Esophagus (tissue), 2 donors: Measurements from ENCODE around the gene SMIM14. TPM values are rescaled to one million over a fixed set of nuclear protein-coding genes. Genes with fewer than 3 reads are reported as not detected.
"Not testable (repeated sequence)": the region's sequence is repeated elsewhere in the genome, so short reads cannot be mapped to it uniquely, and the experiment has no call there.

Source experiments
- H3K27ac ChIP-seq, 2 donors: one replicate each; pipeline ENCODE4 v1.5.1; 2013; ENCODE audit warnings: low read depth in 2 of 2, mild to moderate bottlenecking in 2 of 2, inconsistent platforms in 1 of 2, low read length in 1 of 2, moderate library complexity in 1 of 2
- H3K27me3 ChIP-seq, 2 donors: one replicate each; pipeline ENCODE4 v1.6.1; 2013; ENCODE audit warnings: low read length in 2 of 2, control low read depth in 1 of 2, mild to moderate bottlenecking in 1 of 2; ENCODE audit not compliant: insufficient read depth in 2 of 2, control insufficient read depth in 1 of 2
- H3K36me3 ChIP-seq, 2 donors: one replicate each; pipeline ENCODE4 v1.6.1; 2013; ENCODE audit warnings: low read length in 1 of 2; ENCODE audit not compliant: control insufficient read depth in 2 of 2, insufficient read depth in 2 of 2
- H3K4me1 ChIP-seq, 2 donors: one replicate each; pipeline ENCODE4 v1.6.1; 2013; ENCODE audit warnings: low read length in 1 of 2; ENCODE audit not compliant: control insufficient read depth in 2 of 2, insufficient read depth in 2 of 2
- H3K4me3 ChIP-seq, 2 donors: one replicate each; pipeline ENCODE4 v1.5.1; 2013; ENCODE audit warnings: low read length in 2 of 2, mild to moderate bottlenecking in 2 of 2, low read depth in 1 of 2, moderate library complexity in 1 of 2
- H3K9me3 ChIP-seq, 2 donors: one replicate each; pipeline ENCODE4 v1.6.1; 2013; ENCODE audit warnings: mild to moderate bottlenecking in 2 of 2, low read depth in 1 of 2, low read length in 1 of 2, moderate library complexity in 1 of 2; ENCODE audit not compliant: control insufficient read depth in 2 of 2, insufficient read depth in 1 of 2
- WGBS, 2 donors: extraction: QIAGEN DNeasy Blood & Tissue Kit; methylation state at CpG; one replicate each; pipeline ENCODE4 v1.1.7; 2013; 5-methylcytosine and 5-hydroxymethylcytosine counted together
- polyA plus RNA-seq, 2 donors: library from polyadenylated mRNA; stranded (reverse); fragments of 200-250 nt; gene quantifications; one replicate each; pipeline ENCODE4 v1.2.3, GENCODE V29; 2013
- donor health status: healthy with polysubstance abuse.
- donor health status: Bipolar disorder and iron deficiency.

SMIM14 gene
- polyA plus RNA-seq, 2 donors, result 18.9 to 25.6 TPM

GRCh38 chr4:39544580-39545315 is 93.9 kb downstream of the SMIM14 start:
- no peaks in the 10 kb centered on the region for H3K27me3 ChIP-seq
- 26 to 49% methylated on average over 1 of the region's 1 CpG for WGBS, 2 donors
- peaks cover 2 to 3% of the 10 kb centered on the region in 2 donors for H3K4me1 ChIP-seq
- H3K4me3 ChIP-seq, result no peak overlapping the region
- no peaks in the 10 kb centered on the region for H3K9me3 ChIP-seq
- no peak overlapping the region for H3K27ac ChIP-seq
- H3K36me3 ChIP-seq, result no peaks in the 10 kb centered on the region

- H3K27ac ChIP-seq, H3K27me3 ChIP-seq, H3K36me3 ChIP-seq, H3K4me1 ChIP-seq, H3K4me3 ChIP-seq, H3K9me3 ChIP-seq: not testable (repeated sequence)
- WGBS, 2 donors, result 83 to 87% methylated on average over 4 of the region's 4 CpGs
These were observed 94.6 kb downstream of the SMIM14 start for GRCh38 chr4:39544080-39544479.

- peaks cover 0 to 2% of the 10 kb centered on the region in 2 donors for H3K4me1 ChIP-seq
- H3K27ac ChIP-seq, result no peak overlapping the region
- WGBS, 2 donors, result 69% methylated on average over 5 of the region's 5 CpGs
- no peaks in the 10 kb centered on the region for H3K36me3 ChIP-seq
- no peaks in the 10 kb centered on the region for H3K27me3 ChIP-seq
- H3K4me3 ChIP-seq, result no peak overlapping the region
- H3K9me3 ChIP-seq, result no peaks in the 10 kb centered on the region
These were observed 95.6 kb downstream of the SMIM14 start for GRCh38 chr4:39543034-39543433.

GRCh38 chr4:39542611-39543012 is 96.1 kb downstream of the SMIM14 start:
- Histone ChIP-seq H3K36me3 (no peaks in the 10 kb centered on the region), H3K9me3 (no peaks in the 10 kb centered on the region), H3K27ac (no peak overlapping the region), H3K4me1 (peaks cover 0 to 2% of the 10 kb centered on the region in 2 donors), H3K27me3 (no peaks in the 10 kb centered on the region), H3K4me3 (no peak overlapping the region)
- 36 to 44% methylated on average over 4 of the region's 4 CpGs for WGBS, 2 donors

GRCh38 chr4:39541987-39542610 is 96.6 kb downstream of the SMIM14 start:
- Histone ChIP-seq H3K36me3 (no peaks in the 10 kb centered on the region), H3K27me3 (no peaks in the 10 kb centered on the region)
- WGBS, 2 donors, result 48 to 52% methylated on average over 7 of the region's 7 CpGs

GRCh38 chr4:39539089-39539611 is 99.5 kb downstream of the SMIM14 start:
- Histone ChIP-seq H3K4me1 (peaks cover 0 to 2% of the 10 kb centered on the region in 2 donors), H3K27me3 (no peaks in the 10 kb centered on the region), H3K36me3 (no peaks in the 10 kb centered on the region), H3K4me3 (no peak overlapping the region), H3K9me3 (no peaks in the 10 kb centered on the region), H3K27ac (no peak overlapping the region)
- 86 to 87% methylated on average over 5 of the region's 5 CpGs for WGBS, 2 donors

More at GRCh38 chr4:39541987-39542610, 96.6 kb downstream of the SMIM14 start:
- Histone ChIP-seq H3K4me1 (peaks cover 0 to 2% of the 10 kb centered on the region in 2 donors), H3K27ac (no peak overlapping the region), H3K9me3 (no peaks in the 10 kb centered on the region), H3K4me3 (no peak overlapping the region)

- no peaks in the 10 kb centered on the region for H3K4me1 ChIP-seq
- H3K27me3 ChIP-seq, result no peaks in the 10 kb centered on the region
- H3K36me3 ChIP-seq, result no peaks in the 10 kb centered on the region
- H3K27ac ChIP-seq, result no peak overlapping the region
- peaks cover 0 to 4% of the 10 kb centered on the region in 2 donors for H3K9me3 ChIP-seq
- WGBS, 2 donors, result 97 to 99% methylated on average over 5 of the region's 5 CpGs
- no peak overlapping the region for H3K4me3 ChIP-seq
These were observed 105.1 kb downstream of the SMIM14 start for GRCh38 chr4:39533541-39533940.

- H3K36me3 ChIP-seq, H3K9me3 ChIP-seq, H3K27ac ChIP-seq, H3K27me3 ChIP-seq, H3K4me1 ChIP-seq, H3K4me3 ChIP-seq: not testable (repeated sequence)
- 80 to 95% methylated on average over 3 of the region's 3 CpGs for WGBS, 2 donors
These were observed 106.4 kb downstream of the SMIM14 start for GRCh38 chr4:39532237-39532636.

- Histone ChIP-seq H3K4me1 (no peaks in the 10 kb centered on the region), H3K4me3 (no peak overlapping the region), H3K27ac (no peak overlapping the region), H3K9me3 (peaks cover 0 to 4% of the 10 kb centered on the region in 2 donors), H3K36me3 (no peaks in the 10 kb centered on the region), H3K27me3 (no peaks in the 10 kb centered on the region)
- WGBS, 2 donors, result 96% methylated on average over 3 of the region's 3 CpGs
These were observed 108.0 kb downstream of the SMIM14 start for GRCh38 chr4:39530682-39531081.
